ENCODE measurements around the gene PC. TPM values are rescaled to one million over a fixed set of nuclear protein-coding genes. Genes with fewer than 3 reads are reported as not detected.

PC gene
- total and polyA plus RNA-seq, 9 of the 15 experiments (the other 6 are each of a cell fraction or from before 2014, with no cell fraction given) = 0.94 to 38.0 (median 8.7) TPM

GRCh38 chr11:66922551-66922950, 35.6 kb downstream of the PC start:
- no peak for TF ChIP-seq HDAC8 (tag; IDR thresholded peaks at IDR 0.05)
- no peak for TF ChIP-seq PPARD (CRISPR knock-in tag; IDR thresholded peaks at IDR 0.05)
- TF ChIP-seq CEBPB (tag; IDR thresholded peaks at IDR 0.05) = no peak
- TF ChIP-seq TSHZ1 (CRISPR knock-in tag; IDR thresholded peaks at IDR 0.05) = no peak
- no peak for TF ChIP-seq TCF3 (CRISPR knock-in tag; IDR thresholded peaks at IDR 0.05)
- TF ChIP-seq PHF8 (IDR thresholded peaks at IDR 0.05; ENCODE audit: borderline replicate concordance, low read length) = no peak
- intact Hi-C loops (cut with micrococcal nuclease) (no loop called here), in situ Hi-C loops (cut with MboI) (no loop called here)
- H3K9me1 ChIP-seq (ENCODE audit: control insufficient read depth, insufficient read depth, low read length) = no peaks in the 10 kb centered on the region
- FAIRE-seq (no peak), DNase-seq (ENCODE audit: extremely low read depth in 1 of 4, low spot score in 3 of 4) (no peak), ATAC-seq (no peak)
- H3K27me3 ChIP-seq (ENCODE audit: control insufficient read depth in 2 of 2, insufficient read depth in 2 of 2, low read length in 2 of 2) = no peaks in the 10 kb centered on the region
- no peak overlapping the region for H3K27ac ChIP-seq (ENCODE audit: extremely low read depth, low read depth, low read length)
- H4K20me1 ChIP-seq (replicated peaks; ENCODE audit: control insufficient read depth, insufficient read depth, low read length) = no peaks in the 10 kb centered on the region
- CTCF ChIA-PET (ENCODE audit: low intra/inter-chr PET ratio) = no interaction called here
- peaks cover 7 to 28% of the 10 kb centered on the region in 2 experiments; a peak in 4 of 5 replicates for H3K4me1 ChIP-seq (replicated peaks in 1 of 2; ENCODE audit: control insufficient read depth in 2 of 2, insufficient read depth in 2 of 2, low read length in 2 of 2)
- H3K79me2 ChIP-seq (ENCODE audit: control insufficient read depth, insufficient read depth, low read length) = peaks cover 11% of the 10 kb centered on the region; the same call in 1 of the 3 replicates
- POLR2A ChIA-PET = interaction anchor here (0.5 to 2.0 kb wide), 6 partner anchors 9 to 28 kb away, joined by 3 to 5 read pairs (median 4); no protein-coding TSS in a partner anchor
- H3K9ac ChIP-seq (ENCODE audit: insufficient read depth in 1 of 2, low read depth in 2 of 2, low read length in 2 of 2) = peak overlapping the region in 1 of 2 experiments; percentile 22; a peak in 1 of 4 replicates
- H3K9me3 ChIP-seq (replicated peaks; ENCODE audit: control insufficient read depth, insufficient read depth, low read depth, low read length) = no peaks in the 10 kb centered on the region
- H3K36me3 ChIP-seq (ENCODE audit: control insufficient read depth, insufficient read depth, low read length) = no peaks in the 10 kb centered on the region
- H2AFZ ChIP-seq (ENCODE audit: low read depth, low read length) = no peak overlapping the region
- no peak overlapping the region for H3K4me3 ChIP-seq
- no peak overlapping the region for H3K4me2 ChIP-seq (ENCODE audit: insufficient read depth, low read length)
- BruUV-seq (replicated peaks) = no TSS peak
